Ovary (tissue), 3 donors: ENCODE data around the gene VWA5B2.
"Not testable (repeated sequence)": the region's sequence is repeated elsewhere in the genome, so short reads cannot be mapped to it uniquely, and the experiment has no call there.

Source experiments
- EP300 ChIP-seq: sonication (generic); formaldehyde crosslinking; IDR thresholded peaks from one replicate; pipeline ENCODE4 v1.6.1; 2017; ENCODE audit warnings: antibody characterized with exemption
- TF ChIP-seq, protein P1 (sequence below), 3 donors: fragments of 450-650 bp in 2 of 3; fragments of 200-600 bp in 1 of 3; IDR thresholded peaks; one replicate each; pipeline versions ENCODE4 v1.5.1 to v1.8.0; 2016 to 2022; ENCODE audit warnings: antibody characterized with exemption in 3 of 3, mild to moderate bottlenecking in 1 of 3
- donor health status: DM: no; HTN: no; CAD: no.

DNA sequence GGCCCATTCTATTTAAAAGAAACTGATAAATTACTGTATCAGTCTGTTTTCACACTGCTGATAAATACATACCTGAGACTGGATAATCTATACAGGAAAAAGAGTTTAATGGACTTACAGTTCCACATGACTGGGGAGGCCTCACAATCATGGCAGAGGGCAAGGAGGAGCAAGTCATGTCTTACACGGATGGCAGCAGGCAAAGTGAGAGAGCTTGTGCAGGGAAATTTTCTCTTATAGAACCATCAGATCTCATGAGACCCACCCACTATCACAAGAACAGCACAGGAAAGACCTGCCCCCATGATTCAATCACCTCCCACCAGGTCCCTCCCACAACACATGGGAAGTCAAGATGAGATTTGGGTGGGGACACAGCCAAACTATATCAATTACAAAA lies 37.9 kb downstream of the VWA5B2 start:
- not testable (repeated sequence) for TF ChIP-seq EP300
- TF ChIP-seq, protein P1, sequence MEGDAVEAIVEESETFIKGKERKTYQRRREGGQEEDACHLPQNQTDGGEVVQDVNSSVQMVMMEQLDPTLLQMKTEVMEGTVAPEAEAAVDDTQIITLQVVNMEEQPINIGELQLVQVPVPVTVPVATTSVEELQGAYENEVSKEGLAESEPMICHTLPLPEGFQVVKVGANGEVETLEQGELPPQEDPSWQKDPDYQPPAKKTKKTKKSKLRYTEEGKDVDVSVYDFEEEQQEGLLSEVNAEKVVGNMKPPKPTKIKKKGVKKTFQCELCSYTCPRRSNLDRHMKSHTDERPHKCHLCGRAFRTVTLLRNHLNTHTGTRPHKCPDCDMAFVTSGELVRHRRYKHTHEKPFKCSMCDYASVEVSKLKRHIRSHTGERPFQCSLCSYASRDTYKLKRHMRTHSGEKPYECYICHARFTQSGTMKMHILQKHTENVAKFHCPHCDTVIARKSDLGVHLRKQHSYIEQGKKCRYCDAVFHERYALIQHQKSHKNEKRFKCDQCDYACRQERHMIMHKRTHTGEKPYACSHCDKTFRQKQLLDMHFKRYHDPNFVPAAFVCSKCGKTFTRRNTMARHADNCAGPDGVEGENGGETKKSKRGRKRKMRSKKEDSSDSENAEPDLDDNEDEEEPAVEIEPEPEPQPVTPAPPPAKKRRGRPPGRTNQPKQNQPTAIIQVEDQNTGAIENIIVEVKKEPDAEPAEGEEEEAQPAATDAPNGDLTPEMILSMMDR (IDR thresholded peaks at IDR 0.05): not testable (repeated sequence)
